HCT116 (cell line): ENCODE measurements around the gene C1orf53. TPM values are rescaled to one million over a fixed set of nuclear protein-coding genes. Genes with fewer than 3 reads are reported as not detected.

Experiments used
- ATAC-seq: fragments of 200-7000 bp; cut with Tn5 transposase; 2 replicates; pipeline ENCODE4 v1.9.1; 2020; ENCODE audit warnings: mild to moderate bottlenecking, moderate library complexity
- BruUV-seq: library from RNA; stranded (reverse); fragments of 400-500 nt; replicated peaks from 2 replicates; lab custom pipeline; 2021; lab: Mats Ljungman, UMichigan
- CTCF ChIA-PET: fragments of 300-600 bp; sonication (Branson Sonifier 250); formaldehyde crosslinking; loops from one replicate; lab custom pipeline; 2021; ENCODE audit warnings: antibody characterized with exemption; lab: Charles Lee
- POLR2A ChIA-PET: fragments of 300-600, 350-600 bp; sonication (Branson Sonifier 250); formaldehyde crosslinking; loops from one replicate; lab custom pipeline; 2021; ENCODE audit warnings: antibody characterized with exemption; lab: Charles Lee
- RAD21 ChIA-PET, 2 experiments: fragments of 300-600 bp; sonication (Branson Sonifier 250); formaldehyde crosslinking; loops; one replicate each; lab custom pipeline; 2023; ENCODE audit warnings: low total read pairs in 2 of 2; ENCODE audit not compliant: uncharacterized antibody in 2 of 2, unreplicated experiment in 2 of 2, low non-redundant PET in 1 of 2; lab: Charles Lee
- DNase-seq: peaks from one replicate; pipeline ENCODE4 v3.0.0-alpha.2; 2010; ENCODE audit warnings: low read depth, low spot score
- H2AFZ ChIP-seq: fragments of 200-600 bp; shearing (Covaris generic), sonication (generic); 2 replicates; pipeline ENCODE4 v1.6.1; 2017; ENCODE audit warnings: low read depth, mixed run types, mixed read lengths, antibody characterized with exemption, low read length; ENCODE audit not compliant: poor library complexity, severe bottlenecking
- H3K27ac ChIP-seq: 2 replicates; pipeline ENCODE4 v1.5.1; 2012; ENCODE audit warnings: low read depth, low read length
- H3K27me3 ChIP-seq: fragments of 200-600 bp; sonication (generic); 2 replicates; pipeline ENCODE4 v1.6.1; 2016; ENCODE audit warnings: mixed run types, low read length, mixed read lengths; ENCODE audit not compliant: insufficient read depth
- H3K36me3 ChIP-seq, 2 experiments: fragments of 200-500 bp in 1 of 2; fragments of 200-600 bp in 1 of 2; sonication (Bioruptor generic) in 1 of 2; sonication (generic) in 1 of 2; 2 replicates each; pipeline versions ENCODE4 v1.5.1 to v1.6.1; 2014 to 2016; ENCODE audit warnings: low read length in 2 of 2, inconsistent platforms in 1 of 2, mixed read lengths in 1 of 2, mixed run types in 1 of 2; ENCODE audit not compliant: insufficient read depth in 2 of 2, control insufficient read depth in 1 of 2
- H3K4me1 ChIP-seq, 2 experiments: fragments of 200-600 bp in 1 of 2; sonication (generic) in 1 of 2; 2 replicates each; pipeline versions ENCODE4 v1.5.1 to v1.6.1; 2012 to 2017; ENCODE audit warnings: low read length in 2 of 2, inconsistent platforms in 1 of 2, mild to moderate bottlenecking in 1 of 2, mixed read lengths in 1 of 2, mixed run types in 1 of 2, moderate library complexity in 1 of 2; ENCODE audit not compliant: insufficient read depth in 2 of 2, control insufficient read depth in 1 of 2
- H3K4me2 ChIP-seq: fragments of 200-600 bp; sonication (generic); 2 replicates; pipeline ENCODE4 v1.6.1; 2017; ENCODE audit warnings: mixed run types, low read length, mixed read lengths
- H3K4me3 ChIP-seq, 2 experiments: fragments of 200-600 bp in 1 of 2; sonication (generic) in 1 of 2; replicated peaks in 1 of 2; 2 replicates each; pipeline ENCODE4 v1.5.1; 2011 to 2016; ENCODE audit warnings: low read length in 2 of 2, control low read depth in 1 of 2, low read depth in 1 of 2, mild to moderate bottlenecking in 1 of 2, mixed read lengths in 1 of 2, mixed run types in 1 of 2
- H3K79me2 ChIP-seq: fragments of 200-600 bp; sonication (generic); 2 replicates; pipeline ENCODE4 v1.6.1; 2017; ENCODE audit warnings: mild to moderate bottlenecking, mixed run types, low read length, moderate library complexity, mixed read lengths; ENCODE audit not compliant: insufficient read depth
- H3K9ac ChIP-seq: fragments of 200-600 bp; sonication (generic); 2 replicates; pipeline ENCODE4 v1.6.1; 2016; ENCODE audit warnings: low read length, mixed read lengths
- H3K9me2 ChIP-seq: fragments of 200-600 bp; sonication (generic), shearing (Covaris generic); 2 replicates; pipeline ENCODE4 v1.6.1; 2017; ENCODE audit warnings: mixed run types, mild to moderate bottlenecking, moderate library complexity; ENCODE audit not compliant: insufficient read depth
- H3K9me3 ChIP-seq, 2 experiments: fragments of 200-500 bp in 1 of 2; fragments of 200-600 bp in 1 of 2; sonication (Bioruptor generic) in 1 of 2; sonication (generic) in 1 of 2; 2 replicates each; pipeline ENCODE4 v1.6.1; 2014 to 2017; ENCODE audit warnings: low read length in 2 of 2, mixed read lengths in 2 of 2, inconsistent platforms in 1 of 2, low read depth in 1 of 2, mild to moderate bottlenecking in 1 of 2, mixed run types in 1 of 2, moderate library complexity in 1 of 2; ENCODE audit not compliant: control insufficient read depth in 1 of 2, insufficient read depth in 1 of 2
- H4K20me1 ChIP-seq: fragments of 200-600 bp; sonication (generic), shearing (Covaris generic); 2 replicates; pipeline ENCODE4 v1.6.1; 2017; ENCODE audit warnings: mixed run types, mild to moderate bottlenecking, moderate library complexity; ENCODE audit not compliant: insufficient read depth
- CBX3 ChIP-seq: IDR thresholded peaks from 2 replicates; pipeline ENCODE4 v1.6.1; 2012; ENCODE audit warnings: low read depth
- CEBPB ChIP-seq: IDR thresholded peaks from 2 replicates; pipeline ENCODE4 v1.6.1; 2012; ENCODE audit warnings: low read depth
- EGR1 ChIP-seq: IDR thresholded peaks from 2 replicates; pipeline ENCODE4 v1.6.1; 2012; ENCODE audit warnings: low read depth
- EZH2phosphoT487 ChIP-seq: fragments of 200-600 bp; IDR thresholded peaks from 2 replicates; pipeline ENCODE4 v1.6.1; 2018; ENCODE audit warnings: antibody characterized with exemption, borderline replicate concordance
- POLR2AphosphoS5 ChIP-seq: IDR thresholded peaks from 2 replicates; pipeline ENCODE4 v1.6.1; 2011; ENCODE audit warnings: mild to moderate bottlenecking, low read depth, low read length, moderate library complexity
- SP1 ChIP-seq: IDR thresholded peaks from 2 replicates; pipeline ENCODE4 v1.6.1; 2012; ENCODE audit warnings: low read depth
- ZFX ChIP-seq: fragments of 450-650 bp; IDR thresholded peaks from 2 replicates; pipeline ENCODE4 v1.6.1; 2017
- intact Hi-C: fragments of 100-400 bp; cut with micrococcal nuclease; formaldehyde crosslinking; loops from 2 replicates; pipeline ENCODE4 v1.10.0; 2022
- total RNA-seq: library from RNA; stranded (reverse); gene quantifications from one replicate; pipeline ENCODE4 v1.2.1, GENCODE V29; 2021; ENCODE audit not compliant: unreplicated experiment
- TF ChIP-seq, protein P1 (sequence below): IDR thresholded peaks from 2 replicates; pipeline ENCODE4 v1.6.1; 2012
- TF ChIP-seq, protein P2 (sequence below): IDR thresholded peaks from 2 replicates; pipeline ENCODE4 v1.6.1; 2012
- TF ChIP-seq, protein P3 (sequence below), 3 experiments: fragments of 200-600 bp in 1 of 3; sonication (generic) in 1 of 3; IDR thresholded peaks in 2 of 3; conservative IDR thresholded peaks in 1 of 3; 2 replicates each; pipeline ENCODE4 v1.5.1; 2012 to 2017; ENCODE audit warnings: low read depth in 2 of 3, low read length in 2 of 3, antibody characterized with exemption in 1 of 3, borderline replicate concordance in 1 of 3, control low read depth in 1 of 3, mild to moderate bottlenecking in 1 of 3, mixed read lengths in 1 of 3, mixed run types in 1 of 3, moderate library complexity in 1 of 3; ENCODE audit not compliant: insufficient read depth in 1 of 3

C1orf53 gene
- total RNA-seq, 1 experiment from 2014 or later: 4.2 TPM

DNA sequence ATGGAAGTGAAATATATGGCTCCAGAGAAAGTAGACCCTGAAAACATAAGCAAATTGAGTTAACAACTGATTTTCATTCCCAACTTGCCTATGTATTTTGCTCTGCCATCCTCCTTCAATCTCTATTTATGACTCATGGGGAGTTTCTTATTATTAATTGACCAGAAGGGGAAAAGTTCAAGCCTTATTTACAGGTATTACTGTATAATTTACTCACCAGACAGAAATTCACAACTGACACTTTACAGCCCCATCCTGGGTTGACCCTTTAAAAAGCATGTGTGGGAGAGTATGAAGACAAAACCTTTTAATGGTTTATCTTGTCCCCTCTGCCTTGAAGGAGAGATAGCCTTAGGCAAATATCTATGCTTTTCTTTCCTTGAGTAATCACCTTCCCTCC is 39.8 kb upstream of the C1orf53 start:
- ChIA-PET CTCF (no interaction called here), RAD21 (no interaction called here), POLR2A (no interaction called here)
- Histone ChIP-seq H3K36me3 (no peaks in the 10 kb centered on the region), H3K4me2 (no peak overlapping the region), H3K79me2 (no peaks in the 10 kb centered on the region), H4K20me1 (no peaks in the 10 kb centered on the region), H3K4me3 (no peak overlapping the region), H2AFZ (no peak overlapping the region), H3K27me3 (no peaks in the 10 kb centered on the region), H3K9me2 (no peaks in the 10 kb centered on the region), H3K9ac (no peak overlapping the region), H3K4me1 (no peaks in the 10 kb centered on the region), H3K27ac (no peak overlapping the region), H3K9me3 (no peaks in the 10 kb centered on the region)
- TF ChIP-seq POLR2AphosphoS5 (no peak), SP1 (no peak), EGR1 (no peak), CBX3 (no peak), CEBPB (no peak), EZH2phosphoT487 (no peak), ZFX (no peak)
- TF ChIP-seq, protein P1, sequence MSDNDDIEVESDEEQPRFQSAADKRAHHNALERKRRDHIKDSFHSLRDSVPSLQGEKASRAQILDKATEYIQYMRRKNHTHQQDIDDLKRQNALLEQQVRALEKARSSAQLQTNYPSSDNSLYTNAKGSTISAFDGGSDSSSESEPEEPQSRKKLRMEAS: no peak
- TF ChIP-seq, protein P2, sequence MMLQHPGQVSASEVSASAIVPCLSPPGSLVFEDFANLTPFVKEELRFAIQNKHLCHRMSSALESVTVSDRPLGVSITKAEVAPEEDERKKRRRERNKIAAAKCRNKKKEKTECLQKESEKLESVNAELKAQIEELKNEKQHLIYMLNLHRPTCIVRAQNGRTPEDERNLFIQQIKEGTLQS: no peak
- TF ChIP-seq, protein P3, sequence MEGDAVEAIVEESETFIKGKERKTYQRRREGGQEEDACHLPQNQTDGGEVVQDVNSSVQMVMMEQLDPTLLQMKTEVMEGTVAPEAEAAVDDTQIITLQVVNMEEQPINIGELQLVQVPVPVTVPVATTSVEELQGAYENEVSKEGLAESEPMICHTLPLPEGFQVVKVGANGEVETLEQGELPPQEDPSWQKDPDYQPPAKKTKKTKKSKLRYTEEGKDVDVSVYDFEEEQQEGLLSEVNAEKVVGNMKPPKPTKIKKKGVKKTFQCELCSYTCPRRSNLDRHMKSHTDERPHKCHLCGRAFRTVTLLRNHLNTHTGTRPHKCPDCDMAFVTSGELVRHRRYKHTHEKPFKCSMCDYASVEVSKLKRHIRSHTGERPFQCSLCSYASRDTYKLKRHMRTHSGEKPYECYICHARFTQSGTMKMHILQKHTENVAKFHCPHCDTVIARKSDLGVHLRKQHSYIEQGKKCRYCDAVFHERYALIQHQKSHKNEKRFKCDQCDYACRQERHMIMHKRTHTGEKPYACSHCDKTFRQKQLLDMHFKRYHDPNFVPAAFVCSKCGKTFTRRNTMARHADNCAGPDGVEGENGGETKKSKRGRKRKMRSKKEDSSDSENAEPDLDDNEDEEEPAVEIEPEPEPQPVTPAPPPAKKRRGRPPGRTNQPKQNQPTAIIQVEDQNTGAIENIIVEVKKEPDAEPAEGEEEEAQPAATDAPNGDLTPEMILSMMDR (IDR thresholded peaks at IDR 0.05 in 2 of 3, conservative IDR thresholded peaks at IDR 0.05 in 1 of 3; ENCODE audit: borderline replicate concordance in 1 of 3, insufficient read depth in 1 of 3, low read depth in 2 of 3, low read length in 2 of 3): no peak
- DNase-seq (no peak), ATAC-seq (no peak)
- intact Hi-C loops: loop anchor here (10.0 kb wide), 1 partner anchor 168 kb away; no protein-coding TSS in a partner anchor
- BruUV-seq: no TSS peak
